ENCODE results near the gene SF3B4.

SF3B4 gene

GRCh38 chr1:149883598-149884247 lies 43.9 kb downstream of the SF3B4 start:
- no peak overlapping the region for H3K4me3 ChIP-seq (ENCODE audit: low read length)
- no peak overlapping the region for H3K4ac ChIP-seq (ENCODE audit: low read depth, low read length)
- H3K27ac ChIP-seq (ENCODE audit: low read depth, low read length): no peak overlapping the region
- no peaks in the 10 kb centered on the region for H3K4me1 ChIP-seq (ENCODE audit: control insufficient read depth, low read depth, low read length)
- H2AK5ac ChIP-seq (ENCODE audit: low read length): no peak overlapping the region
- H4K8ac ChIP-seq (ENCODE audit: low read depth, low read length): no peak overlapping the region
- no peaks in the 10 kb centered on the region for H3K79me2 ChIP-seq (ENCODE audit: control insufficient read depth, insufficient read depth, low read length)
- no peak overlapping the region for H3K9ac ChIP-seq (ENCODE audit: low read length)
- no peaks in the 10 kb centered on the region for H3K36me3 ChIP-seq (ENCODE audit: control insufficient read depth, insufficient read depth, low read length)
- DNase-seq: no peak
- no peaks in the 10 kb centered on the region for H3K79me1 ChIP-seq (ENCODE audit: low read length)
- H4K5ac ChIP-seq (ENCODE audit: low read length): no peak overlapping the region
- no peaks in the 10 kb centered on the region for H3K27me3 ChIP-seq (ENCODE audit: insufficient read depth, low read length, poor library complexity)
- no peak overlapping the region for H2BK5ac ChIP-seq (ENCODE audit: low read length)
- no peak overlapping the region for H3K56ac ChIP-seq (ENCODE audit: low read length)
- H2BK120ac ChIP-seq (ENCODE audit: low read depth, low read length): no peak overlapping the region
- no peak overlapping the region for H3K4me2 ChIP-seq (ENCODE audit: low read length)
- H3K23ac ChIP-seq (ENCODE audit: low read length): no peak overlapping the region
- peak overlapping the region; percentile 41 for H2BK15ac ChIP-seq (replicated peaks; ENCODE audit: low read depth)
- no CpG with 5 or more reads among the region's 3 CpGs for WGBS (ENCODE audit: extremely low coverage, insufficient coverage, low lambda C conversion rate)
- H3K18ac ChIP-seq (ENCODE audit: low read length): no peak overlapping the region

GRCh38 chr1:149881876-149882275 lies 45.7 kb downstream of the SF3B4 start:
- Histone ChIP-seq H2BK5ac (ENCODE audit: low read length) (no peak overlapping the region), H4K5ac (ENCODE audit: low read length) (no peak overlapping the region), H2BK120ac (ENCODE audit: low read depth, low read length) (no peak overlapping the region), H3K4me1 (ENCODE audit: control insufficient read depth, low read depth, low read length) (no peaks in the 10 kb centered on the region), H3K4ac (ENCODE audit: low read depth, low read length) (no peak overlapping the region), H3K4me3 (ENCODE audit: low read length) (no peak overlapping the region), H3K79me2 (ENCODE audit: control insufficient read depth, insufficient read depth, low read length) (no peaks in the 10 kb centered on the region), H3K23ac (ENCODE audit: low read length) (no peak overlapping the region), H2AK5ac (ENCODE audit: low read length) (no peak overlapping the region), H3K79me1 (ENCODE audit: low read length) (no peaks in the 10 kb centered on the region), H3K9ac (ENCODE audit: low read length) (no peak overlapping the region), H3K4me2 (ENCODE audit: low read length) (no peak overlapping the region), H3K56ac (ENCODE audit: low read length) (no peak overlapping the region), H3K36me3 (ENCODE audit: control insufficient read depth, insufficient read depth, low read length) (no peaks in the 10 kb centered on the region), H2BK15ac (replicated peaks; ENCODE audit: low read depth) (no peak overlapping the region), H3K18ac (ENCODE audit: low read length) (no peak overlapping the region), H3K27ac (ENCODE audit: low read depth, low read length) (no peak overlapping the region), H4K8ac (ENCODE audit: low read depth, low read length) (no peak overlapping the region), H3K27me3 (ENCODE audit: insufficient read depth, low read length, poor library complexity) (no peaks in the 10 kb centered on the region)
- DNase-seq: no peak
- WGBS (ENCODE audit: extremely low coverage, insufficient coverage, low lambda C conversion rate): no CpG with 5 or more reads among the region's 1 CpG

- H4K8ac ChIP-seq (ENCODE audit: low read depth, low read length): no peak overlapping the region
- H3K4me2 ChIP-seq (ENCODE audit: low read length): no peak overlapping the region
- H2BK5ac ChIP-seq (ENCODE audit: low read length): no peak overlapping the region
- no peaks in the 10 kb centered on the region for H3K4me1 ChIP-seq (ENCODE audit: control insufficient read depth, low read depth, low read length)
- H2AK5ac ChIP-seq (ENCODE audit: low read length): no peak overlapping the region
- H3K56ac ChIP-seq (ENCODE audit: low read length): no peak overlapping the region
- DNase-seq: no peak
- no peak overlapping the region for H4K5ac ChIP-seq (ENCODE audit: low read length)
- H3K79me2 ChIP-seq (ENCODE audit: control insufficient read depth, insufficient read depth, low read length): no peaks in the 10 kb centered on the region
- no peak overlapping the region for H2BK15ac ChIP-seq (replicated peaks; ENCODE audit: low read depth)
- H3K23ac ChIP-seq (ENCODE audit: low read length): no peak overlapping the region
- H3K9ac ChIP-seq (ENCODE audit: low read length): no peak overlapping the region
- H3K4me3 ChIP-seq (ENCODE audit: low read length): no peak overlapping the region
- no peak overlapping the region for H2BK120ac ChIP-seq (ENCODE audit: low read depth, low read length)
- no peaks in the 10 kb centered on the region for H3K79me1 ChIP-seq (ENCODE audit: low read length)
- H3K27me3 ChIP-seq (ENCODE audit: insufficient read depth, low read length, poor library complexity): no peaks in the 10 kb centered on the region
- no peak overlapping the region for H3K27ac ChIP-seq (ENCODE audit: low read depth, low read length)
- no peaks in the 10 kb centered on the region for H3K36me3 ChIP-seq (ENCODE audit: control insufficient read depth, insufficient read depth, low read length)
- H3K18ac ChIP-seq (ENCODE audit: low read length): no peak overlapping the region
- H3K4ac ChIP-seq (ENCODE audit: low read depth, low read length): no peak overlapping the region
- no CpG with 5 or more reads among the region's 1 CpG for WGBS (ENCODE audit: extremely low coverage, insufficient coverage, low lambda C conversion rate)
These were observed 48.0 kb downstream of the SF3B4 start for GRCh38 chr1:149879556-149879955.

- Histone ChIP-seq H3K18ac (ENCODE audit: low read length) (no peak overlapping the region), H3K27me3 (ENCODE audit: insufficient read depth, low read length, poor library complexity) (no peaks in the 10 kb centered on the region), H3K9ac (ENCODE audit: low read length) (no peak overlapping the region), H4K8ac (ENCODE audit: low read depth, low read length) (no peak overlapping the region), H3K79me2 (ENCODE audit: control insufficient read depth, insufficient read depth, low read length) (no peaks in the 10 kb centered on the region), H3K4me3 (ENCODE audit: low read length) (no peak overlapping the region), H3K4me2 (ENCODE audit: low read length) (no peak overlapping the region), H3K56ac (ENCODE audit: low read length) (no peak overlapping the region), H2BK15ac (replicated peaks; ENCODE audit: low read depth) (no peak overlapping the region), H3K27ac (ENCODE audit: low read depth, low read length) (no peak overlapping the region), H3K23ac (ENCODE audit: low read length) (no peak overlapping the region), H2BK5ac (ENCODE audit: low read length) (no peak overlapping the region), H3K79me1 (ENCODE audit: low read length) (no peaks in the 10 kb centered on the region), H3K4ac (ENCODE audit: low read depth, low read length) (no peak overlapping the region), H2AK5ac (ENCODE audit: low read length) (no peak overlapping the region), H3K36me3 (ENCODE audit: control insufficient read depth, insufficient read depth, low read length) (no peaks in the 10 kb centered on the region), H4K5ac (ENCODE audit: low read length) (no peak overlapping the region), H3K4me1 (ENCODE audit: control insufficient read depth, low read depth, low read length) (no peaks in the 10 kb centered on the region), H2BK120ac (ENCODE audit: low read depth, low read length) (no peak overlapping the region)
- no CpG with 5 or more reads among the region's 7 CpGs for WGBS (ENCODE audit: extremely low coverage, insufficient coverage, low lambda C conversion rate)
- no peak for DNase-seq
These were observed 50.2 kb downstream of the SF3B4 start for GRCh38 chr1:149877211-149877946.
